Activated T-helper 9 cell treated with anti-CD3 and anti-CD28 coated beads, Interleukin-2, amount 50 U/mL, for 16 hours (primary cell): Measurements from ENCODE around the gene KRTAP20-2.

Experiments
- DNase-seq: peaks from one replicate; pipeline ENCODE4 v3.0.0-alpha.2; 2020; ENCODE audit warnings: low read depth

The KRTAP20-2 gene

DNA sequence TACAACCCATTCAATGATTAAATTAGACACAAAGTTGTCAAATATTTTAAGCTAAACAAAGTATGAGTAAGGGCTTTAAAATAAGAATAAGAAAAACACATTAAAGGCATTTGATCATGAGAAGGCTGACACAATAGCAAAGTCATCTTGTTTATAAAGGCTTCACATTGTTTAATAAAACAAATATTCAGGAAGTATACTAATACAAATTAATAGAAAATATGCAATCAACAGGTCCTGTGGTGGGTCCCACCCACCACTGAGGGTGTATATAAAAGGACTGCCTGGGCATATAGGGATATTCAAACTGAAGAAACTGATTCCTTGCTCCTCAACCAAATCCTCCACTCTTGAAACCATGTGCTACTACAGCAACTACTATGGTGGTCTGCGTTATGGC lies at the start of gene KRTAP20-2:
Gene KRTAP20-2 (plus strand): TSS at position 301 of the 400 bp plus-strand sequence. CDS start 58 bp downstream, at position 359.
- DNase-seq: no peak

DNA sequence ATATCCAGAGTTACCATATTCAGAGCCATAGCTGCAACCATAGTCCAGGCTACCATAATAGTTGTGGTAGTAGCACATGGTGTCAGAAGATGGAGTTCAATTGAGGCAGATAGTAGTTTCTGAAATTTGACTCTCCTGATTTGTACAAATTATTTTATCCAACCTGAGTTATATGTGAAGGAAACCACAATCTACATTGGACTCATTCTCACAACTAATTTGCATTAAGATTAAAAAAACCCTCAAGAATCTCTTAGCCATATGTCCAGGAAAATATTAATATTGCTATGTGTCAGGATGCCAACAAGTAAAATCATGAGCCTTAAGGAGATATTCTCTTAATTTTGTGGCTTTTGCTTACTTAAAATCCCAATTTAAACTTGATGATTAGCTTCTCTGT lies 44.7 kb upstream of the KRTAP20-2 start, which contains the start of gene KRTAP22-2:
Gene KRTAP22-2 (minus strand): TSS at position 101 of the 400 bp plus-strand sequence.
- DNase-seq: no peak

DNA sequence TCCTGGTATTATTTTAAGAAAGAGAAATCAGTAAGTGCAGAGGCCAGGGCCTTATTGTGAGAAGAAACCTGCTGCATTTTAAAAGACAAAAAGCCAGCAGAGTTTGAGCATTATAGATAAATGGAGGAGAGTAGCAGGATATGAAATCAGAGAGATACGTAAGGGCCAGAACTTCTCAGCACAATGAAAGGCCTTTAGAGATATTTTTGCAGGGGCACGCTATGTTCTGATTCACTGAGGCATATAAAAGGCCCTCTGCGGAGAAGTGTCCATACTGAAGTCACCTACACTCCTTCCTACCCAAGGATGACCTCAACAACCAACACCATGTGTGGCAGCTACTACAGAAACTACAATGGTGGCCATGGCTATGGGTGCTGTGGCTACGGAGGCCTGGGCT lies 42.9 kb upstream of the KRTAP20-2 start, which contains the start of gene KRTAP6-3:
Gene KRTAP6-3 (plus strand): TSS at position 301 of the 400 bp plus-strand sequence. CDS start 6 bp downstream, at position 307.
- no peak for DNase-seq

DNA sequence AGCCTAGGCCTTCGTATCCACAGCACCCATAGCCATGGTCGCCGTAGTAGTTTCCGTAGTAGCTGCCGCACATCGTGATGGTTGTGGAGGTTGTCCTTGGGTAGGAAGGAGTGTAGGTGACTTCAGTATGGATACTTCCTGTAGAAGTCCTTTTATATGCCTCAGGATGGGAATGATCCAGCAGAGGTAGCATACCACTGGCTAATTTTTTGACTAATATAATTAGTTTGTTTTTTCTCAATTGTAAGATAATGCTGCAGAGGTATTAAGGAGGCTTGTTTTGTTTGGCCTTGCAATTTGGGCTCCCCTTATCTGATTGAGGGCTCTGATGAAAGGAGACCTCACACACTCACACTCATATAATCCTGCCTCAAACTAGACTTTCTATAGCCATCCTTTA lies 36.2 kb upstream of the KRTAP20-2 start, which contains the start of gene KRTAP6-2:
Gene KRTAP6-2 (minus strand): TSS at position 101 of the 400 bp plus-strand sequence. CDS start 28 bp downstream, at position 73.
- DNase-seq: no peak

DNA sequence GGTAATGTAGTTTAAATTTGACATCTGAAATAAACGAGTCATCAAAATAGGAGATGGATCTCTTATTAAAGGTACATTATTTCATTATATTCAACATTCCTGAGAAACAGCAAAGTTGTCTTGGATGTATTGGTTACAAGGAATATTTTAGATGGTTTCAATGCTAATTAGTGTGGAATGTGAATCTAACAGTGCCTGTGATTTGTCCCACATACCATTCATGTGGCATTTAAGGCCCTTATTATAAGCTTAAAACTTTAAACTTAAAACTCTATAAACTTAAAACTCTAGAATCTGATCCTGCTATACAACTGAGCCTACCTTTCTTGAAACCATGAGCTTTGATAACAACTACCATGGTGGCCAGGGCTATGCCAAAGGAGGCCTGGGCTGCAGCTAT lies 34.2 kb upstream of the KRTAP20-2 start, which contains the start of gene KRTAP22-1:
Gene KRTAP22-1 (plus strand): TSS at position 301 of the 400 bp plus-strand sequence.
- no peak for DNase-seq

DNA sequence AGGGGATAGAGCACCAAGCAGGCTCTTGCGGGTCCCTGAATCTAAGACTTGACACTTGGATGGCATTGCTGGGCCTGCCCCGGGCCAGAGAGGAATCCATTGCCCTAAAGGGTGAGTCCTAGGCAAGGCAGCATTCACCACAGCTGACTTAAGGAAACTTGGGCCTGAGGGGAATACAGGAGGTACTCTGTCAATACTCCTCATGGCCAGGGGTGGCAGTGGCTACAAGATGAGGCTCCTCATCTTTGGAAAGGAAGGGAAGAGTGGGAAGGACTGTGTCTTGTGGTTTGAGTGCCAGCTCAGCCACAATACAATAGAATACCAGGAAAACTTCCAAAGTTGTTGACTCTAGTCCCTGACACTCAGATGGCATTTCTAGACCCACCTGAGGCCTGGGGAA lies 29.0 kb upstream of the KRTAP20-2 start:
- DNase-seq: no peak

DNA sequence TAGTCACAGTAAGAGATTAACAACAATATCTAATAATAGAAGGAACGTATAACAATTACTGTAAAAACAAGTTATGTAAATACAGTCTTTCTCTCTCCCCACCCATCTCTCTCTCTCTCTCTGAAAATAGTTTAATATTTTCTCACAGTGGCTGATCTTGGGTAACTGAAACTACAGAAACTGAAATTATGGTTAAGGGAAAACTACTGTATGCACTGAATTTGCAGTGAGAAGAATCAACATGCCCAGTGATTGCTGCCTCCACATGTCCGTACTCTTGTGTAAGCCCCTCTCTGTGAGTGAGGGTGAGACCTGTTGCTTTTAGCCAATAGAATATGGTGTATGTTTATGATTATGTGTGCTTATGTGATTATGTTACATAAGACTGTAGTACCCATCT lies 22.9 kb upstream of the KRTAP20-2 start:
- DNase-seq: no peak

DNA sequence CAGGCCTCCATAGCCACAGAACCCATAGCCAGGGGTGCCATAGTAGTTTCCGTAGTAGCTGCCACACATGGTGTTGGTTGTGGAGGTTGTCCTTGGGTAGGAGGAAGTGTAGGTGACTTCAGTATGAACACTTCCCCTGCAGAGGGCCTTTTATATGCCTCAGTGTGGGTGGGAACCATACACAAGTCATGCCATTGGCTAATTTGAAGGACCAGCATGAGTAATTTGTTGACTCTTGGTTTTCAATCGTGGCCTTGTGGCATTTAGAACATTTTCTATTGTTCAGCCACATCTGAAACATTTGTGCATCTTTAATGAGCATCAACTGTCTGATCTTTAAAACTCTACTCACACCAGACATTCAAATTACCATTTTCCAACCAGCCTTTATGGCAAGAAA lies 21.2 kb upstream of the KRTAP20-2 start, which contains the start of gene KRTAP6-1:
Gene KRTAP6-1 (minus strand): TSS at position 95 of the 400 bp plus-strand sequence. CDS start 26 bp downstream, at position 69.
- no peak for DNase-seq

DNA sequence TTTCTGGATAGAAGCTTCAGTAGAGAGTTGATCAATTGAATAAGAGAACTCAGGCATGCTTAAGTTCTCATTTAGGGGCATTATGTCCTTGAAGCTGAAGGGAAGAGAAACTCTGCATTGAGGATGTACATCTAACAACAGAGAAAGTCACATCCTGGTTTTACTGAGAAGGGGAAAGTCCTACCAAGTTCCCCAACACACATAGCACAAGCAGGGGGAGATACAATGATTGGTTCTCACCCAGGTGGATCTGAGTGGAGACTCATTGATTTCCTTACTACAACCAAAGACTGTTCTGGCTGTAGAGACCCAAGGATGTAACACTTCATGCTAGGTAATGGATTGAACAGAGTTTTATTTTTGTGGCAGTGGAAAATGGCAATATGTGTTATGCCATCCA lies 19.8 kb upstream of the KRTAP20-2 start:
- DNase-seq: no peak

DNA sequence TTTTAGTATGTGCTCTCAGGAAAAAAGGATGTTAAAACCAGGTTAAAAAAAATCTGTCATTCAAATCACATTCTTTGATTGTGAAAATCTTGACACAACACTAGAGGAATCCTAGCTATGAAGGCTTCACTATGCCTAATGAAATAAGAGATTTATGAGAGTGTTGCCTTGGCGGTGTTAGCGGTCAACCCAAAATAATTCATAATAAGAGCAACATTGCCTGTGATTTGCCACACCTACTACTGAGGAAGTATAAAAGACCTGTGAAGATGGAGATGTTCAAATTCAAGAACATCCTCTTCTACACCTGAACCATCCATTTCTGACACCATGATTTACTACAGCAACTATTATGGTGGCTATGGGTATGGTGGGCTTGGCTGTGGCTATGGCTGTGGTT lies 18.9 kb upstream of the KRTAP20-2 start, which contains the start of gene KRTAP20-1:
Gene KRTAP20-1 (plus strand): TSS at position 301 of the 400 bp plus-strand sequence. CDS start 30 bp downstream, at position 331.
- DNase-seq: no peak

DNA sequence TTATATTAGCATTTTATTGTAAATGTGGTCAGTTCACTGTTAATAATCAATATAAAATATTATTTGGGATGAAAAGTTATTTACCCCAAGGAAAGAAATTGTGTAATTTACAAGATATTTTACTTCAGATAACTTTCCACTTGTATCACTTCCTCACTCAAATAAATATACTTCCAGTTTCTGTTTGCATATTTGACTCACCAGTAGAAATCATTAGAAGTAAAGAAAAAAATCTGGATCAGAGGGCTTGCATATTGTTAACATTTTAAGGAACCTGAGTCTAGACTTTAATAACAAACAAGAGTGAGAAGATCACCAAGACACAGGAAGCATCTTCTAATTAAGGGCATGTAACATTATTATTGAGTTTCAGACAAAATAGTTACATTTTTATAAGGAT lies 14.9 kb upstream of the KRTAP20-2 start:
- no peak for DNase-seq

DNA sequence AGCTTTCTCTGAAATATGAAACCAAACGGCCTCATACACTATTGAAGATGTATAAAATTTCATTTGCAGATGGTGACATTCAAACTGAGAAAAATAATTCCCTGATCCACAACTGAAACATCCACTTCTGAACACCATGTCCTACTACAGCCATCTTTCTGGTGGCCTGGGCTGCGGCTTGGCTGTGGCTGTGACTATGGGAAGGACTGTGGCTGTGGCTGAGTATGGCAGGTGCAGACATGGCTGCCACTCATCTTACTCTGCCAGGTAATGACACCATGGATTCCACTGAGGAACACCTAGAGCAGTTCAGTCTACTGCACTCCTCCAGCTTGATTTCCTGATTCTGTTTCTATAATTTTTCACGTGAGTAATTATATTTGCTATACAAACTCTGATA lies 14.5 kb upstream of the KRTAP20-2 start, which contains the start of gene KRTAP20-4:
Gene KRTAP20-4 (plus strand): TSS at position 106 of the 400 bp plus-strand sequence.
- DNase-seq: no peak

DNA sequence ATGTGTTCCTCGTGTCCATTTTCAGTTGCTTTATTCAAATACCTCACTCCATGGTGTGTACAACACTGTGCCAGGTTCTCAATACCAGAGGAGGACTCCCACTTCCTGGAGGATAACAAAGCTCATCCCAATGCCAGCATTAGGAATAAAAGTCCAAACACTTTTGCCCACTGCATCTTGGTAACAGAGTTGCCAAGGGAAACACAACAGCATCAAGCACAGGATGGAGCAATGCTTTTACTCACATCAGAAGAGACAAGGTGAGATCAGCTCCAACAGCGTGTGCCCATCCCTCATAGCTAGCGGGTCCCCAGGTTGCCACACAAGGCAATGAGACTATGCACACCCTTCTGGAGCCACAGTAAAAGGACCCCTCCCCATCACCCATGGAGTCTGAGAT lies 11.6 kb upstream of the KRTAP20-2 start:
- DNase-seq: no peak

DNA sequence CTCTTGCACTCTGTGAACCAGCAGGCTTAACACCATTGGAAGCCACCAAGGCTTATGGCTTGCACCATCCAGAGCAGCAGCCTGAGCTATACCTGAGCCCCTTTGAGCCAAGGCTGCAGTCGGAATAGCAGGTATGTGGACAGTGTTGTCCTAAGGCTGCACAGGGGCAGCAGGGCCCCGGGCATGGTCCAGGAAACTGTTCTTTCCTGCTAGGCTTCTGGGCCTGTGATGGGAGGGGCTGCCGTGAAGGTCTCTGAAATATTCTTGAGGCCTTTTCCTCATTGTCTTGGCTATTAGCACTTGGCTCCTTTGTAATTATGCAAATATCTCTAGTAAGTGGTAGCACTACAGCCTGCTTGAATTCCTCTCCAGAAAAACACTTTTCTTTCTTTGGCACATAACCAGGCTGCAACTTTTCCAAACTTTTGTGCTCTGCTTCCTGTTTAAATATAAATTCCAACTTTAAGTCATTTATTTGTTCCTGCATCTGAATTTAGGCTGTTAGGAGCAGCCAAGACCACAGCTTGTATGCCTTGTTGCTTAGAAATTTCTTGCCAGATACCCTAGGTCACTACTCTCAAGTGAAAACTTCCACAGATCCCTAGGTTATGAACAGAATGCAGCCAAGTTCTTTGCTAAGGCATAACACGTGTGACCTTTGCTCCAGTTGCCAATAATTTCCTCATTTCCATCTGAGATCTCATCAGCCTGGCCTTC lies 9.4 kb upstream of the KRTAP20-2 start:
- DNase-seq: no peak

DNA sequence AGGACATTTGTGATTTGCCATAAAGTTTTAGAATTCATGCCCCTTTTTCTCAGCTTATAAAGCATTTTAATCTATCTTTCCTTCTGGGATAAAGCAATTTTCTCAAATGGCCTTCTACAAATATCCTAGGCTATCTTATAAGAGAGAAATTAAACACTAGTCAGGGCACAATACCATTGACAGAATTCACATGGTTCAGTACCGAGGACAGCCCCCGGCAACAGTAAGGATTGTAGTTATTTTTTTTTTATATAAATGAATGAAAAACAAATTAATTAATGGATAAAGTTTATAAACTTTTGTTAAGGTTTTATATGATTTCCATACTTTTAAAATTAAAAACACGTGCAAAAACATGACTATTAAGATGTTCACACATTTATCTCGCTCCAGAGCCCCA lies 6.9 kb upstream of the KRTAP20-2 start:
- no peak for DNase-seq

DNA sequence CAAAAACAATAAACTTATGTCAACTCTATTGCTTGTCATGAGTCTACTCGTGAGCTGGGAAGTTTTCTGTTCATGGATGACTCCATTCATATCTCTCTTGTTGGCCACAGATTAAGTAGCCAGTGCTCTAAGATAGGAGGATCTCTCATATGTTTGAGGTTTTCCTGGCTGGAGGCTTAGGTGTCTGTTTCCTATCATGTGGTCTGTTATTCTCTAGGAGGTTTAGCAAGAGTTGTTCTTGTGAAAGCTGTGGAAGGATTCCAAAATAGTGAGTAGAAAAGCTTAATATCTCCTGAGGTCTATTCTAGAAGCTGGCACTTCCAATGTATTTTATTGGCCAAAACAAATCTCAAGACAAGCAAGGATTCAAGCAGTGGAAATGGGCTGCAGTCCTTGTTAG lies 5.8 kb upstream of the KRTAP20-2 start:
- no peak for DNase-seq

DNA sequence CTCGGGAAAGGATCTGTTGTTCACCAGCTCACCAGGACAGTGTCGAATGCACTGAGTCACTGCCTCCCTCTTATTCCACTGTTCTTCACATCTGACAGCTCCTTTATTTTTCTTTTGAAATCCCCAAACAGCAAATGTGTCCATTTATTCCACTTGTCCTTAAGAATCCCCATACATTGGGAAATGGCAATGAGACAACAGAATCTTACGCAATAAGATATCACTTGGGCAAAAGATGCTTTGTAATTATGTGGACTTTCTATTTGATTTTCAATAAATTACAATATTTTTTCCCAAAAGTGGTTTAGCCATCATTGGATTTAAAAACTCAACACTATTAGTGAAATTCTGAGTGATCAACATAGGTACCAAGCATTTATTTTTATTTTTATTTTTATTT lies 3.7 kb downstream of the KRTAP20-2 start:
- DNase-seq: no peak

DNA sequence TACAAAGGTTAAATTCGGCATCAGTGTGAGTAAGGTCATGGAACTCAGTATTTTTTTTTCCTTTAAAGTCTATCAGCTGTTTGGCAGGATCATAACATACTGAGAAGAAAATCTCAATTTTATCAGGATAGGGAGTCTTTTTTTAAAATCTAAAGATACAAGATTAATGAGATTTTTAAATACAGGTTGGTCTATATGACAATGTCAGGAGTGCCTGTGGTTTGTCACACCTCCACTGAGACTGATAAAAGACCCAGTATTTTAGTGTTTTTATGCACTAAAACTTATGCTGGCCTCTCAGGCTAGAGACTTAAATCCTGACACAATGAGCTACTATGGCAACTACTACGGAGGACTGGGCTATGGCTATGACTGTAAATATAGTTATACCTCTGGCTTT lies 7.6 kb downstream of the KRTAP20-2 start, which contains the start of gene KRTAP20-3:
Gene KRTAP20-3 (plus strand): TSS at position 301 of the 400 bp plus-strand sequence.
- DNase-seq: no peak

DNA sequence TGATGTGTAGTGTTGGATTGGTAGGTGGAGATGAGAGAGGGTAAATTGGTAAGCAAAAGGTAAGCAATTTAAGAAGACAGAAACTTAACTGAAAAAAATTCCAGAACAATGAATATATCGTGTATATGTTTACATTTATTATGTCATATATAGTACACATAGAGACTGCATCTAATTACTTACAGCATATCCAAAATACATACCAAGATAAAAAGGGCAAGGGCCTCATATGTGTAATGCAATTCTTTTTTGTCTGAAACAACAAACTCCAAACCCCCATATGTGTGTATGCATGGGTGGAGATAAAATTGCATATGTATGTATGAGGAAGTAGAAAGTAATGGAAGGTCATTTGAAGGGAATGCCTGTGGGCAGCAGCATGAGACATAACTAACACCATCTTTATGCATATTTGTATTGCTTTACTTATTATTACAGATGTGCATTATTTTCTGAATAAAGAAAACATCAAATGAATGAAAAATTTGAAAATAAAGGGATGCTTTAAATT lies 12.0 kb downstream of the KRTAP20-2 start:
- no peak for DNase-seq

DNA sequence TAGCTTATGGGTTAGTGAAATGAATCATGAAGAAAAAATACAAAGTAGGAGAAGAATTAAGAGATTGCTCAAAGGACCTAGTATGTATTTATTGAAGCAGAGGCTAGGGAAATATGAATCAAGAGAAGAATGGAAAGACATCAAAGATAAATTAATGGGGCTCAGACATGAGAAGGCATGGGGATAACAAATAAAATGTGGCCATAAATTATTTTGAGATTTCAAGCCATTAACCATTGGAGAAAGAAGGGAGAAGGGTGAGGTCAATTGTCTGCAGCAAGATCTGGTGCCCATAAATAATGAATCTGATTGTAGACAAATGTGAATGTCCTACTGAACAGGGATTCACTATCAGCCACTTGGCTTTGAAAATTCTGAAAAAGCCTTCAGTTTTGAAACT lies 17.9 kb downstream of the KRTAP20-2 start:
- DNase-seq: no peak

DNA sequence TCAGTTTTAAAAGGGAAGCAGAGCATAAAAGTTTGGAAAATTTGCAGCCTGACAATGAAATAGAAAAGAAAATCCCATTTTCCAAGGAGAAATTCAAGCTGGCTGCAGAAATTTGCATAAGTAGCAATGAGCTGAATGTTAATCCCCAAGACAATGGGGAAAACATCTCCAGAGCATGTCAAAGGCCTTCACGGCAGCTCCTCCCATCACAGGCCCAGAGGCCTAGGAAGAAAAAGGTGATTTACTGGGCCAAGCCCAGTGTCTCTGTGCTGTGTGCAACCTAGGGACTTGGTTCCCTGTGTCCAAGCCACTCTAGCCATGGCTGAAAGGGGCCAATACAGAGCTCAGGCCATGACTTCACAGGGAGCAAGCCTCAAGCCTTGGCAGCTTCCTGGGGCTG lies 33.8 kb downstream of the KRTAP20-2 start:
- no peak for DNase-seq

DNA sequence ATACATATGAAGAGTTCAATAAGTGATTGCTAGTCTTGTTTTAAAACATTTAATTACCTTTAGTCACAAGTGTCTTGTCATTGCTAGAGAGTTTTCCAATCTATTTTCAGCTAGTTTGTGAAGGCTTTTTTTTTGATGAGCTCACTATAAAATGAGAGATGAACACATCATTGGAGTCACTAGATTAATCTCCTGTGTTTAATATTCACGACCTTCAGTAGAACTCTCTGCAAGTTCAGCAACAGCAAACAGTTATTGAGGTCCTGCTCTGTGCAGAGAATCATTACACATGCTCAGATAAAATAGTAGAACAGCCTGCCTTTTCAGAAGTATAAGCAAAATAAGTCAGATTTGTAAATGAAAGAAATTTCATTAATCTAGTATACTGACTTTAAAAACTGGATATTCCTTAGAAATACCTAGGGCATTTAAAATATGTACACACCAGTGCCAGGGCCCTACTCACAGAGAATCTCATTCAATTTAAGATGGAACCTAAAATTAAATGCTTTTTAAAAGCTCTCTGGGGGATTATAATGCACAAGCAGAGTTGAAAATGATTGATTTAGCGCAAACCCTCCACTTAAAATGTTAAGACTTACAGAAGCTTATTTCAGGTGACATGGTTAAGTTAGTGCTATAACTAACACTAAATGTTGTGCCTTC lies 38.1 kb downstream of the KRTAP20-2 start:
- DNase-seq: no peak
